ENCODE data around the gene KRTAP12-4. TPM values are rescaled to one million over a fixed set of nuclear protein-coding genes. Genes with fewer than 3 reads are reported as not detected.
"Not testable (repeated sequence)": the region's sequence is repeated elsewhere in the genome, so short reads cannot be mapped to it uniquely, and the experiment has no call there.

The KRTAP12-4 gene
- total RNA-seq, 1 donor: not detected

- DNase-seq (ENCODE audit: low read depth): no peak
- H3K4me3 ChIP-seq (ENCODE audit: low read depth, low read length): no peak overlapping the region
- no peak for TF ChIP-seq CTCF (IDR thresholded peaks at IDR 0.05; ENCODE audit: insufficient read depth, low read length)
Observed at GRCh38 chr21:44650973-44651675, 3.3 kb downstream of the KRTAP12-4 start.

- H3K4me3 ChIP-seq (ENCODE audit: low read depth, low read length): no peak overlapping the region
- TF ChIP-seq CTCF (IDR thresholded peaks at IDR 0.05; ENCODE audit: insufficient read depth, low read length): no peak
- no peak for DNase-seq (ENCODE audit: low read depth)
Observed at GRCh38 chr21:44650265-44650972, 4.0 kb downstream of the KRTAP12-4 start.

GRCh38 chr21:44649521-44650100, 4.8 kb downstream of the KRTAP12-4 start:
- no peak for TF ChIP-seq CTCF (IDR thresholded peaks at IDR 0.05; ENCODE audit: insufficient read depth, low read length)
- DNase-seq (ENCODE audit: low read depth): no peak
- no peak overlapping the region for H3K4me3 ChIP-seq (ENCODE audit: low read depth, low read length)

- TF ChIP-seq CTCF (IDR thresholded peaks at IDR 0.05; ENCODE audit: insufficient read depth, low read length): no peak
- H3K4me3 ChIP-seq (ENCODE audit: low read depth, low read length): no peak overlapping the region
Observed at GRCh38 chr21:44648557-44649311, 5.7 kb downstream of the KRTAP12-4 start.

GRCh38 chr21:44647222-44647552, 7.3 kb downstream of the KRTAP12-4 start:
- no peak for TF ChIP-seq CTCF (IDR thresholded peaks at IDR 0.05; ENCODE audit: insufficient read depth, low read length)
- no peak overlapping the region for H3K4me3 ChIP-seq (ENCODE audit: low read depth, low read length)
- no peak for DNase-seq (ENCODE audit: low read depth)

More at GRCh38 chr21:44648557-44649311, 5.7 kb downstream of the KRTAP12-4 start:
- no peak for DNase-seq (ENCODE audit: low read depth)

- H3K4me3 ChIP-seq (ENCODE audit: low read depth, low read length); DNase-seq (ENCODE audit: low read depth): not testable (repeated sequence)
Observed at GRCh38 chr21:44646366-44647221, 7.9 kb downstream of the KRTAP12-4 start, which contains the start of gene KRTAP10-11. Gene KRTAP10-11 (plus strand): TSS chr21:44646414. CDS start chr21:44646459, 45 bp downstream.

Data from fibroblast of the aortic adventitia (primary cell).